H1 (cell line): ENCODE measurements around the gene OR56A4. TPM values are rescaled to one million over a fixed set of nuclear protein-coding genes. Genes with fewer than 3 reads are reported as not detected.

Experiments used
- CTCF ChIA-PET: fragments of 300-600 bp; sonication (Branson Sonifier 250); formaldehyde crosslinking; loops from one replicate; lab custom pipeline; 2021; ENCODE audit not compliant: partially characterized antibody; lab: Charles Lee
- POLR2A ChIA-PET: fragments of 300-600 bp; sonication (Branson Sonifier 250); formaldehyde crosslinking; loops from one replicate; lab custom pipeline; 2021; ENCODE audit warnings: inconsistent platforms; ENCODE audit not compliant: partially characterized antibody; lab: Charles Lee
- DNase-seq, 2 experiments: peaks; one replicate each; pipeline versions ENCODE4 v3.0.0 to v3.0.0-alpha.2; 2010 to 2022; ENCODE audit warnings: low spot score in 2 of 2, low read depth in 1 of 2, mixed read lengths in 1 of 2
- FAIRE-seq: peaks from 2 replicates; lab custom pipeline; 2011; peaks lifted over from hg19 to GRCh38; lab: Jason Lieb, UNC
- H2AFZ ChIP-seq: 2 replicates; pipeline ENCODE4 v1.8.1; 2012; ENCODE audit warnings: low read length, inconsistent platforms
- H2AK5ac ChIP-seq: 2 replicates; pipeline ENCODE4 v1.6.1; 2013; ENCODE audit warnings: low read depth, low read length
- H2BK120ac ChIP-seq: replicated peaks from 2 replicates; pipeline ENCODE3; 2013; ENCODE audit warnings: low read depth, low read length, inconsistent platforms
- H2BK12ac ChIP-seq: 2 replicates; pipeline ENCODE4 v1.6.1; 2013; ENCODE audit warnings: low read depth, low read length
- H2BK15ac ChIP-seq: 2 replicates; pipeline ENCODE4 v1.6.1; 2013; ENCODE audit warnings: low read length
- H2BK20ac ChIP-seq: 2 replicates; pipeline ENCODE4 v1.6.1; 2013; ENCODE audit warnings: low read length
- H2BK5ac ChIP-seq: 2 replicates; pipeline ENCODE4 v1.6.1; 2013; ENCODE audit warnings: low read depth, low read length
- H3K14ac ChIP-seq: 2 replicates; pipeline ENCODE4 v1.6.1; 2013; ENCODE audit warnings: inconsistent platforms; ENCODE audit not compliant: insufficient read length
- H3K18ac ChIP-seq: 2 replicates; pipeline ENCODE4 v1.6.1; 2013; ENCODE audit warnings: low read length; ENCODE audit errors: extremely low read depth
- H3K23ac ChIP-seq: 2 replicates; pipeline ENCODE4 v1.6.1; 2013; ENCODE audit warnings: inconsistent platforms; ENCODE audit not compliant: insufficient read length
- H3K23me2 ChIP-seq: 2 replicates; pipeline ENCODE4 v1.6.1; 2013; ENCODE audit warnings: low read depth, low read length
- H3K27ac ChIP-seq: 2 replicates; pipeline ENCODE4 v1.6.1; 2011; ENCODE audit warnings: low read depth, low read length, inconsistent platforms
- H3K27me3 ChIP-seq, 4 experiments: replicated peaks in 1 of 4; 1 replicate in 1 of 4; 2 replicates in 3 of 4; pipeline versions ENCODE4 v1.6.1 to v1.8.1; 2011 to 2013; ENCODE audit warnings: low read length in 3 of 4, mild to moderate bottlenecking in 3 of 4, inconsistent platforms in 2 of 4, mixed read lengths in 2 of 4, moderate library complexity in 1 of 4; ENCODE audit not compliant: control insufficient read depth in 3 of 4, insufficient read depth in 3 of 4; ENCODE audit errors: extremely low read depth in 1 of 4
- H3K36me3 ChIP-seq, 4 experiments: 2 replicates each; pipeline versions ENCODE4 v1.6.1 to v1.8.1; 2011 to 2013; ENCODE audit warnings: mild to moderate bottlenecking in 4 of 4, low read length in 3 of 4, moderate library complexity in 2 of 4, control low read depth in 1 of 4, inconsistent platforms in 1 of 4; ENCODE audit not compliant: insufficient read depth in 4 of 4, control insufficient read depth in 2 of 4
- H3K4ac ChIP-seq: replicated peaks from 2 replicates; pipeline ENCODE3; 2013; ENCODE audit warnings: low read length, low read depth, mixed read lengths, inconsistent platforms; ENCODE audit not compliant: insufficient read length
- H3K4me1 ChIP-seq, 4 experiments: replicated peaks in 1 of 4; 1 replicate in 1 of 4; 2 replicates in 3 of 4; pipeline versions ENCODE4 v1.6.1 to v1.8.1; 2011 to 2013; ENCODE audit warnings: low read length in 3 of 4, inconsistent platforms in 2 of 4, mixed read lengths in 1 of 4; ENCODE audit not compliant: insufficient read depth in 4 of 4, control insufficient read depth in 3 of 4
- H3K4me2 ChIP-seq, 2 experiments: 2 replicates each; pipeline versions ENCODE4 v1.6.1 to v1.8.1; 2011 to 2013; ENCODE audit warnings: low read depth in 2 of 2, low read length in 2 of 2, control low read depth in 1 of 2, inconsistent platforms in 1 of 2, mild to moderate bottlenecking in 1 of 2; ENCODE audit not compliant: insufficient read depth in 1 of 2
- H3K4me3 ChIP-seq, 4 experiments: fragments of 200-600, 300-600 bp in 1 of 4; sonication (generic), shearing (Covaris generic), sonication (Bioruptor Twin) in 1 of 4; 2 replicates each; pipeline versions ENCODE4 v1.5.1 to v1.8.1; 2011 to 2016; ENCODE audit warnings: low read length in 4 of 4, low read depth in 3 of 4, control low read depth in 2 of 4, inconsistent platforms in 2 of 4, mild to moderate bottlenecking in 2 of 4, mixed read lengths in 1 of 4, moderate library complexity in 1 of 4; ENCODE audit not compliant: insufficient read depth in 2 of 4; ENCODE audit errors: extremely low read depth in 1 of 4
- H3K56ac ChIP-seq: replicated peaks from 2 replicates; pipeline ENCODE3; 2013; ENCODE audit warnings: low read depth, mild to moderate bottlenecking, mixed read lengths, low read length, inconsistent platforms; ENCODE audit not compliant: insufficient read length
- H3K79me1 ChIP-seq: 2 replicates; pipeline ENCODE4 v1.6.1; 2013; ENCODE audit warnings: low read depth, low read length, control low read depth
- H3K79me2 ChIP-seq, 2 experiments: 2 replicates each; pipeline versions ENCODE4 v1.6.1 to v1.8.1; 2012 to 2013; ENCODE audit warnings: low read length in 2 of 2, mild to moderate bottlenecking in 2 of 2, inconsistent platforms in 1 of 2; ENCODE audit not compliant: insufficient read depth in 2 of 2, control insufficient read depth in 1 of 2
- H3K9ac ChIP-seq, 4 experiments: replicated peaks in 1 of 4; 1 replicate in 1 of 4; 2 replicates in 3 of 4; pipeline versions ENCODE4 v1.6.1 to v1.8.1; 2011 to 2013; ENCODE audit warnings: low read depth in 3 of 4, low read length in 3 of 4, control low read depth in 2 of 4, mild to moderate bottlenecking in 2 of 4, moderate library complexity in 2 of 4, inconsistent platforms in 1 of 4; ENCODE audit errors: extremely low read depth in 1 of 4
- H3K9me3 ChIP-seq, 2 experiments: 2 replicates each; pipeline versions ENCODE4 v1.6.1 to v1.8.1; 2012 to 2013; ENCODE audit warnings: mild to moderate bottlenecking in 2 of 2, moderate library complexity in 2 of 2, control low read depth in 1 of 2, inconsistent platforms in 1 of 2, low read depth in 1 of 2, low read length in 1 of 2, mixed read lengths in 1 of 2; ENCODE audit not compliant: insufficient read depth in 2 of 2
- H4K20me1 ChIP-seq, 2 experiments: replicated peaks in 1 of 2; 2 replicates each; pipeline versions ENCODE3 to v1.8.1; 2011 to 2013; ENCODE audit warnings: inconsistent platforms in 2 of 2, low read length in 2 of 2, mild to moderate bottlenecking in 1 of 2; ENCODE audit not compliant: insufficient read depth in 2 of 2, control insufficient read depth in 1 of 2
- H4K5ac ChIP-seq: 2 replicates; pipeline ENCODE4 v1.6.1; 2013; ENCODE audit warnings: low read length, low read depth, mixed read lengths, inconsistent platforms; ENCODE audit not compliant: insufficient read length
- H4K8ac ChIP-seq: 2 replicates; pipeline ENCODE4 v1.8.0; 2013; ENCODE audit warnings: mild to moderate bottlenecking, moderate library complexity, low read length, inconsistent platforms; ENCODE audit not compliant: insufficient read depth; ENCODE audit errors: extremely low read depth
- H4K91ac ChIP-seq: replicated peaks from 2 replicates; pipeline ENCODE3; 2013; ENCODE audit warnings: low read length, mixed read lengths, inconsistent platforms; ENCODE audit not compliant: insufficient read length
- ATF2 ChIP-seq: IDR thresholded peaks from 2 replicates; pipeline ENCODE4 v1.6.1; 2012; ENCODE audit warnings: low read length, inconsistent platforms
- CBX5 ChIP-seq: fragments of 300-800, 300-1000 bp; sonication (generic); IDR thresholded peaks from 2 replicates; pipeline ENCODE4 v1.7.1; 2016; ENCODE audit warnings: antibody characterized with exemption, low read length, low read depth
- CBX8 ChIP-seq: fragments of 300-800, 300-1000 bp; sonication (generic); IDR thresholded peaks from 2 replicates; pipeline ENCODE4 v1.7.1; 2016; ENCODE audit warnings: low read depth, low read length, borderline replicate concordance
- EGR1 ChIP-seq: IDR thresholded peaks from 2 replicates; pipeline ENCODE4 v1.6.1; 2011; ENCODE audit warnings: low read depth, low read length, borderline replicate concordance
- FOSL1 ChIP-seq: IDR thresholded peaks from 2 replicates; pipeline ENCODE4 v1.6.1; 2011; ENCODE audit warnings: mild to moderate bottlenecking, low read depth, low read length, moderate library complexity; ENCODE audit not compliant: insufficient read depth
- POLR2AphosphoS5 ChIP-seq: IDR thresholded peaks from 2 replicates; pipeline ENCODE4 v1.6.1; 2011; ENCODE audit warnings: low read depth, low read length
- POU5F1 ChIP-seq: IDR thresholded peaks from 2 replicates; pipeline ENCODE4 v1.6.1; 2011; ENCODE audit warnings: low read depth, mild to moderate bottlenecking, low read length, moderate library complexity
- RBBP5 ChIP-seq: IDR thresholded peaks from 2 replicates; pipeline ENCODE4 v1.7.1; 2012; ENCODE audit warnings: low read depth, mild to moderate bottlenecking, inconsistent platforms, low read length, moderate library complexity, borderline replicate concordance
- SIRT6 ChIP-seq: IDR thresholded peaks from one replicate; pipeline ENCODE4 v1.7.1; 2012; ENCODE audit warnings: low read length, inconsistent platforms
- TAF1 ChIP-seq: IDR thresholded peaks from 2 replicates; pipeline ENCODE4 v1.6.1; 2011; ENCODE audit warnings: mild to moderate bottlenecking, low read depth, low read length
- TBP ChIP-seq: IDR thresholded peaks from 2 replicates; pipeline ENCODE4 v1.6.1; 2011; ENCODE audit warnings: low read depth, low read length, improper control_type of control experiment
- USF2 ChIP-seq: IDR thresholded peaks from 2 replicates; pipeline ENCODE4 v1.6.1; 2011; ENCODE audit warnings: low read length, improper control_type of control experiment
- long read RNA-seq, 2 experiments: library from RNA in 1 of 2; library from capped mRNA in 1 of 2; stranded (forward); transcript quantifications; one replicate each; pipeline ENCODE4 v2.0.0, GENCODE V29; 2021; ENCODE audit warnings: inconsistent platforms in 1 of 2
- polyA minus RNA-seq, 3 experiments: library from RNA; depleted of rRNA, polyadenylated mRNA; stranded (reverse); fragments of >200 nt; gene quantifications; 1 replicate in 2 of 3; 2 replicates in 1 of 3; pipeline ENCODE4 v1.2.3, GENCODE V29; 2011
- polyA plus RNA-seq, 7 experiments: library from polyadenylated mRNA; depleted of rRNA in 3 of 7; stranded (reverse) in 5 of 7; unstranded in 2 of 7; fragments of >200 nt in 5 of 7; fragments of 200-250 nt in 2 of 7; gene quantifications; 1 replicate in 5 of 7; 2 replicates in 1 of 7; 4 replicates in 1 of 7; pipeline versions ENCODE4 v1.2.1 to v1.2.3, GENCODE V29; 2011 to 2013; ENCODE audit warnings: missing spikeins in 2 of 7, mixed read lengths in 2 of 7
- total RNA-seq: library from RNA; stranded (reverse); fragmentation: NEBNext Ultra II Directional; extraction: Animal tissue kit (Norgen Biotek cat#: 25700); gene quantifications from 2 replicates; pipeline ENCODE4 v1.2.1, GENCODE V29; 2021

OR56A4 gene
- total RNA-seq (not detected in 2 replicates), polyA plus RNA-seq (2011; rRNA removed) (0.15 and 0.17 TPM in 2 replicates), polyA minus RNA-seq (2011; rRNA and poly(A)+ RNA removed) (3.8 and 5.4 TPM in 2 replicates)
- polyA plus RNA-seq (2011; cell fraction: cytosol; rRNA removed): 0.08 TPM
- polyA plus RNA-seq (2011; cell fraction: nucleus; rRNA removed): 2.0 TPM
- not detected in 4 replicates for polyA plus RNA-seq (2012, experiment 1 of 2)
- polyA plus RNA-seq (2012, experiment 2 of 2): not detected
- polyA plus RNA-seq (2013, experiment 1 of 2): not detected
- polyA plus RNA-seq (2013, experiment 2 of 2): not detected
- polyA minus RNA-seq (2011; cell fraction: cytosol; rRNA and poly(A)+ RNA removed): 0.51 TPM
- polyA minus RNA-seq (2011; cell fraction: nucleus; rRNA and poly(A)+ RNA removed): 7.9 TPM
- long read RNA-seq, experiment 1: 0 reads
- long read RNA-seq, experiment 2: 0 reads

GRCh38 chr11:6006846-6007245 is at the start of gene OR56A4:
Gene OR56A4 (minus strand): TSS chr11:6006946. CDS start chr11:6002992, 3,954 bp downstream.
- H3K56ac ChIP-seq: no peak within 1 kb of the TSS
- H3K18ac ChIP-seq: no peak within 1 kb of the TSS
- H3K4ac ChIP-seq: no peak within 1 kb of the TSS
- no peaks in the 10 kb centered on the region for H3K79me1 ChIP-seq
- no peak within 1 kb of the TSS for H4K8ac ChIP-seq
- H3K4me2 ChIP-seq: no peak within 1 kb of the TSS
- H3K36me3 ChIP-seq: no peaks in the 10 kb centered on the region
- no peak within 1 kb of the TSS for H2AK5ac ChIP-seq
- H2BK120ac ChIP-seq: no peak within 1 kb of the TSS
- H2BK15ac ChIP-seq: no peak within 1 kb of the TSS
- no peaks in the 10 kb centered on the region for H3K79me2 ChIP-seq
- H3K4me1 ChIP-seq: no peaks in the 10 kb centered on the region
- H3K27ac ChIP-seq: no peak within 1 kb of the TSS
- no peak within 1 kb of the TSS for H3K4me3 ChIP-seq
- H3K27me3 ChIP-seq: no peaks in the 10 kb centered on the region
- no peaks in the 10 kb centered on the region for H3K23me2 ChIP-seq
- no peaks in the 10 kb centered on the region for H4K20me1 ChIP-seq
- DNase-seq (no peak), FAIRE-seq (no peak)
- TF ChIP-seq EGR1 (no peak), USF2 (no peak), POU5F1 (no peak), FOSL1 (no peak), ATF2 (no peak), CBX8 (no peak), CBX5 (no peak), TBP (no peak), TAF1 (no peak), RBBP5 (no peak), POLR2AphosphoS5 (no peak), SIRT6 (no peak)
- no peak within 1 kb of the TSS for H3K14ac ChIP-seq
- H3K23ac ChIP-seq: no peak within 1 kb of the TSS
- no peak within 1 kb of the TSS for H2BK12ac ChIP-seq
- no peak within 1 kb of the TSS for H4K91ac ChIP-seq
- H4K5ac ChIP-seq: no peak within 1 kb of the TSS
- H2AFZ ChIP-seq: no peak within 1 kb of the TSS
- no peak within 1 kb of the TSS for H2BK20ac ChIP-seq
- CTCF ChIA-PET: no interaction called here
- H3K9me3 ChIP-seq: no peaks in the 10 kb centered on the region
- no peak within 1 kb of the TSS for H2BK5ac ChIP-seq
- H3K9ac ChIP-seq: no peak within 1 kb of the TSS
- POLR2A ChIA-PET: no interaction called here
